ENCODE results near the gene KRTAP12-4.
"Not testable (repeated sequence)": the region's sequence is repeated elsewhere in the genome, so short reads cannot be mapped to it uniquely, and the experiment has no call there.

KRTAP12-4 gene

DNA sequence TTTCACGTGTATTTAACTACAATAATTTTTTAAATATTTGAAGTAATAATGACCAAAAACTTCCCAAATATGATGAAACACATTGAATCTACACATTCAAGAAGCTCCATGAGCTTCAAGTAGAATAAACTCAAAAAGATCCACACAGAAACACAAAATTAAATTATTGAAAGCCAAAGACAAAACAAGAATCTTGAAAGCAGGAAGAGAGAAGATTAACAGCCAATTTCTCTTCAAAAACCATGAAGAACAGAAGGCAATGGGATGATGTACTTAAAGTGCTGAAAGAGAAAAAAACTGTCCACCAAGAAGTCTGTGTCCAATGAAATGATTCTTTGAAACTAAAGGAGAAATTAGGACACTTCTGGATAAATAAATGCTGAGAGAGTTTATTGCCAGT is 22.4 kb downstream of the KRTAP12-4 start:
- DNase-seq (ENCODE audit: low spot score) = no peak

DNA sequence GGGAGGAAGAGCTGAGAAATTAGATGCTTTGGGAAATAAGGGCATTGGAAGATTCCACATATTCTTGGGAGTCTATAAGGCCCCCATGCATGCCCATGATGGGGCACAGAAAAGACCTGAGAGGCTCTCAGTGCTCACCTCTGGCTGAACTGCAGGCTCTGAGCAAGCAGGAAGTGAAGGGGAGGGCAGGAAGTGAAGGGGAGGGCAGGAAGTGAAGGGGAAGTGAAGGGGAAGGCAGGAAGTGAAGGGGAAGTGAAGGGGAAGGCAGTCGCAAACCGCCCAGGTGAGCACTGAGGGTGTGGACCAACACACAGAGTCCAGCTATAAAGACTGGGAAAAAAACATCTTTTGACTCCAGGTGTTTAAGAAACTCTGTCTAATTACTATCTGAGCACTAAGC is 24.0 kb downstream of the KRTAP12-4 start:
- DNase-seq (ENCODE audit: low spot score) = peak; percentile 7

DNA sequence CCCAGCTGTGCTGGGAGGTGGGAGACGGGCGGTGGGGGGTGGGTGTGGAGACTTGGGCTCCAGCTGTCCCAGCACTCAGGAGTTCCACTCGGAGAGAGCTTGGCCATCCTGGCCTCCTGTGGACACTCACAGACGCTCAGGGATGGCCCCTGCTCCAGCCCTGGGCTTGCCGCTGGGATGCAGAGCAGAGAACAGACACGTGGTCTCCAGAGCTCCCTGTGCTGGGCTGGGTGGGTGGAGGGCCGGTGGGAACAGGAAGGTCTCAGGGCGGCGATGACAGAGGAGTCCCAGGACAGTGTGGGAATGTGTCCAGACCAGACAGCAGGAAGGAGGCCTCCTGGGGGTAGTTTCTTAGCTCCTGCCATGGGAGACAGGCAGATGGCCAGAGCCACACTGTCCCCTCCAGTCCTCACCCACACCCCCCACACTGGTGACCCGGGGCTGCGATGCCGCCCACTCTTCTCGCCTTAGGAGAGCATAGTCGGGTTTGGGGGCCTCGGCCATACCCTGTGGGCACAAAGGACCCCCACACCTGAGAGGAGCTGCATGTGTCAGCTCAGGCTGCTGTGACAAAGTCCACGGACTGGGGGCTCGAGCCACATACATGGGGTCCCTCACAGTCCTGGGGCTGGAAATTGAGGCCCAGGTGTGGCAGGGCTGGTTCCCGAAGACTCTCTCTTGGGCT is 25.6 kb downstream of the KRTAP12-4 start:
- peak; percentile 36 for DNase-seq (ENCODE audit: low spot score)

- DNase-seq (ENCODE audit: low spot score) = peak; percentile 48
Measured at GRCh38 chr21:44627831-44628233, 26.6 kb downstream of the KRTAP12-4 start.

DNA sequence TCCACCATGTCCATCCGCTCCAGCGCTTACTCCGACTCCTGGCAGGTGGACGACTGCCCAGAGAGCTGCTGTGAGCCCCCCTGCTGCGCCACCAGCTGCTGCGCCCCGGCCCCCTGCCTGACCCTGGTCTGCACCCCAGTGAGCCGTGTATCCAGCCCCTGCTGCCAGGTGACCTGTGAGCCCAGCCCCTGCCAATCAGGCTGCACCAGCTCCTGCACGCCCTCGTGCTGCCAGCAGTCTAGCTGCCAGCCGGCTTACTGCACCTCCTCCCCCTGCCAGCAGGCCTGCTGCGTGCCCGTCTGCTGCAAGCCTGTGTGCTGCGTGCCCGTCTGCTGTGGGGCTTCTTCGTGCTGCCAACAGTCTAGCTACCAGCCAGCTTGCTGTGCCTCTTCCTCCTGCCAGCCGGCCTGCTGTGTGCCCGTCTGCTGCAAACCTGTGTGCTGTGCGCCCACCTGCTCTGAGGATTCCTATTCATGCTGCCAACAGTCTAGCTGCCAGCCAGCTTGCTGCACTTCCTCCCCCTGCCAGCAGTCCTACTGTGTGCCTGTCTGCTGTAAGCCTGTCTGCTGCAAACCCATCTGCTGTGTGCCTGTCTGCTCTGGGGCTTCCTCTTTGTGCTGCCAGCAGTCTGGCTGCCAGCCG is 27.2 kb downstream of the KRTAP12-4 start:
- not testable (repeated sequence) for DNase-seq (ENCODE audit: low spot score)

GRCh38 chr21:44626673-44627143 is 27.8 kb downstream of the KRTAP12-4 start, which contains the start of gene KRTAP10-9:
Gene KRTAP10-9, plus strand, starts transcription at chr21:44627093. Its CDS starts 79 bp downstream, at chr21:44627172.
- DNase-seq (ENCODE audit: low spot score) = no peak

GRCh38 chr21:44626262-44626661 is 28.2 kb downstream of the KRTAP12-4 start:
- no peak for DNase-seq (ENCODE audit: low spot score)

DNA sequence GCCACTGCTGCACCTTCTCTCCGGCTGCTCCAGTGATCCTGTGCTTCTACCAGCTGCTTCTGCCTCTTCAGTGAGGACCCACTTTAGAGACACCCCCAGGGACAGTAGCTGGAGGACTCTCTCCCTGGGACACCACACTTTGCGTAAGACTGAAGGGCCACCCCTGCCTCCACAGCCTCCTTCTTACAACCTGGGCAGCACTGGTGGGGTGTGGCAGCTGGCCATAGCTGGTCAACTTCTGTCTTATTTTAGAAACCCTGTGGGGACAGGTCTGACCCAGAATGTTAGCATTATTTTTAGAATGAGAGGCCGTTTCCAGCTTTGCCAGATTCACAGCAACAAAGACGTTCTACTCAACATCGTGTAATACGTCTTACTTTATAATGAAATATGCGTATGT is 28.7 kb downstream of the KRTAP12-4 start:
- DNase-seq (ENCODE audit: low spot score) = no peak

DNA sequence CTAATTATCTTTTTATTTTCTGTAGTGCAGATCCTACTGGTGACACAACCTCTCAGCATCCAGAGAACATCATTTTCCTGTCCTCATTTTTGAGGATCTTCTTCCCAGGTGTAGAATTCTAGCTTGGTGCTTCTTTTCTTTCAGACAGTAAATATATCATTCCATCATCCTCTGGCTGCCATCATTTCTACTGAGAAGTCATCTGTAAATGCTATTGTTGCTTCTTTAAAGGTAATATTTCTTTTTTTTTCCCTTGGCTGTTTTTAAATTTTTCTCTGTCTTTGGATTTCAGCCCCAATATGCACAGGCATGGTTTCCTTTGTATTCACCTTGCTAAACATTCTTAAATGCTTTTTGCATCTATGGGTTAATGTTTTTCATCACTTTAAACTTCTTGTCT is 30.9 kb downstream of the KRTAP12-4 start:
- DNase-seq (ENCODE audit: low spot score) = no peak

DNA sequence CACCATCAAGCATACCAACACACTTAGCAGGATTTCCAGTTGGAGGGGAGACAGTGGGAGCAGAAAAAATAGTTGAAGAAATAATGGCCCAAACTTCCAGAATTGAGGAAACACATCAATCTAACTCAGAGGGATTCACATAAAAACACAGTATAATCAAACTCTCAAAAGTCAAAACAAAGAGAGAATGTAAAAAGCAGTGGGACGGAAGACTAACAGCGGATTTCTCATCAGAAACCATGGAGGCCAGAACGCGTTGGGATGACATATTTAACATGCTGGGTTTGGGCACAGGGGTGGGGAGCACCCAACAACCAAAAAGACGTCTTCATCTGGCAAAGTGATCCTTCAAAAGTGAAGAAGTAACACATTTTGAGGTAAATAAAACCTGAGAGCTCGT is 34.6 kb downstream of the KRTAP12-4 start:
- DNase-seq (ENCODE audit: low spot score) = no peak

DNA sequence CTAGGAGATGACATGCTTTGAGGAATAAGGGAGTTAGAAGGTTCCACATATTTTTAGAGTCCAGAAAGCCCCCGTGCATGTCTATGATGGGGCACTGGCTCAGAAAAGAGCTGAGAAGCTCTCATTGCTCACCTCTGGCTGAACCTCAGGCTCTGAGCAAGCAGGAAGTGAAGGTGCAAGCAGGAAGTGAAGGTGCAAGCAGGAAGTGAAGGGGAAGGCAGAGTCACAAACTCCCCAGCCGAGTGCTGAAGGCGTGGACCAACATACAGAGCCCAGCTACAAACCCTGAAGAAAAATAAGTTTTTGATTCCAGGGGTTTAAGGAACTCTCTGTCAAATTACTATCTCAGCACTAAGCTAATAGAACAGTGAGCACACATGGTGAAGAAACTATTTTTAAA is 35.5 kb downstream of the KRTAP12-4 start:
- DNase-seq (ENCODE audit: low spot score) = no peak

GRCh38 chr21:44618504-44618903 is 36.0 kb downstream of the KRTAP12-4 start:
- no peak for DNase-seq (ENCODE audit: low spot score)

DNA sequence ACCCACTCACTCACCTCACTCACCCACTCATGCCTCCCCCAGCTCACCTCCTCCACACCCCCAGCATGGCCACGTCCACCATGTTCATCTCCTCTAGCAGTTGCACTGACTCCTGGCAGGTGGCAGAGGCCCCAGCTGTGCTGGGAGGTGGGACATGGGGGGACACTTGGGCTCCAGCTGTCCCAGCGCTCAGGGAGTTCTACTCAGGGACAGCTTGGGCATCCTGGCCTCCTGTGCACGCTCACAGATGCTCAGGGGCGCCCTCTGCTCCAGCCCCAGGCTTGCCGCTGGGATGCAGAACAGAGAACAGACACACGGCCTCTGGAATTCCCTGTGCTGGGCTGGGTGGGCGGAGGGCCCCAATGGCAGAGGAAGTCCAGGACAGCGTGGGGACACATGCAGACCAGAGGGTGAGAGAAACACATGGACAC is 37.4 kb downstream of the KRTAP12-4 start:
- DNase-seq (ENCODE audit: low spot score) = peak; percentile 50

DNA sequence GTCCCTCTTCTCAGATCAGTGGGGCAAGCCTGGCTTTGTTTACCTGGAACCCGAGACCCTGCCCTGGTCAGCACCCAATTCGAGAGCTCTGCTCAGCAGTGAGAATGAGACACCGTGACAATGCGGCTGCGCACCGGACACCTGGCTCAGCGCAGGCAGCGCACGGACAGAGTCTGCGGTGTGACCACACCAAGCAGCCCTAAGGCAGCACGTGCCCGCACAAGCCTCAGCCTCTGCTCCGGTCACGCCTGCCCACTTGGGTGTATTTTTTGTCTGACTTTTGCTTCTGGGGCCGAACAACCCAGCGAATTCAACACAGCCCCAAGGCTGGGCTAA is 37.9 kb downstream of the KRTAP12-4 start:
- DNase-seq (ENCODE audit: low spot score) = no peak

DNA sequence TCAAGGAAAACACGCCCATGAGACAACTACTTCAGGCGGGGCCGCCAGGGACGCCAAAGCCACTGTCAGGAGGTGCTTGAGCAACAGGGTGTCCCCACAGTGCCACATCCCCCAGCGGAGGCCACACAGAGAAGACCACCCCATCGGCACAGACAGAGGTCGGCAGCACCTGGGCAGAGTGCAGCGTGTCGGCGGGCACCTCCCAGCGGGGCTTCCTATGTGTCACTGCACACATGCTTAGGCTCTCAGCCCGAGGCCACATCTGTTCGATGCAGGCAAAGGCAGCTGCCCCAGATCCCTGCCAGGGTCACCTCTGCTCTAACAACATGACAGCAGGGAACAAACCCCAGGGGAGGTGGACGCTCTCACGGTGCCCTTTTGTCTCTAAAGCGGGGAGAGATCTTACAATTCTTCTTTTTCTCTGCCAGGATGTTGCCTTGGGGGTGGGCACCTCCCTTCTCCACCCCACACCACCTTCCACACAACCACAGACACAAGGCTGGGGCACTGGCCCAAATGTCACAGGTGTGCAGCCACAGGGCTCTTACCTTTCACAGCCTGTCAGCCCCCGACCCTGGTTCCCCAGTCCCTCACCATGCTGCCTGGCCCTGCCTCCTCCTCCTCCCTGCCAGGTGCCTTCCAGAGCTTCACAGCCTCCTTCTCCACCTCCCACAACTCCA is 38.4 kb downstream of the KRTAP12-4 start:
- no peak for DNase-seq (ENCODE audit: low spot score)

DNA sequence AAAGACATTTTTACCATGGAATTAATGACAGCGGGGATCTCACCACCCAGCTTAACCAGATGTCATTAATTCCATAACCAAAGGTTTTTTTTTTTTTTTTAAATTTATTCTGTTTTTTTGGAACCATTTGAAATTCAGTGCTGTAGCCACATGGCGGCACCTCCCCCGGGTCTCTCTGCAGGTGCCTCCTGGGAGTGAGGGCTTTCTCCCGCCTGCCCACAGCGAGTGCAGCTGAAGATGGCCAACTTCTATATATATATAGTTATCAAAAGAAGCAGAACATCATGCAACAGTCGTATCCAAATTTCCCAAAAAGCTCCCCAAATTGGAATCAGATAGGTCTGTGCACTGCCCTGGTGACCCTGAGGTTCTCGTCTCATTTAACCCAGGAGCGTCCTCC is 39.0 kb downstream of the KRTAP12-4 start:
- DNase-seq (ENCODE audit: low spot score) = no peak

DNA sequence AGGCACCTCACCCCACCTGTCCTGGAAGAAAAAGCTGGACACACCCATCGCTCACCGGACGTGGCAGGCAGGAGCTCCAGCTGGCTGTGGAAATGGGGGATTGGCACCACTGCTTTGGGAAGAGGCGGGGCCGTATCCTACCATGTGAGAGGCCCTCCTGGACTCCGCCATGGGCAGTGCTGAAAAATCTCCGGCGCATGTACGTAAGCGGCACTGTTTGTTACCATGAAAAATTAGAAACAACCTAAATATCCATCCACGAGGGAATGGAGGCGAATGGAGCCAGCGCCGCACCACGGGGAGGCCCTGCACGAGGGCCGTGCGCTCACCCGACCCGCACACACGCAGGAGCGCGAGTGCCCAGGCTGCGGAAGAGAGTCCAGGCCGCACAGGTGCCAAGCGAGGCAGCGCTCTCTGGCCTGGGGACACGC is 39.5 kb downstream of the KRTAP12-4 start:
- DNase-seq (ENCODE audit: low spot score) = no peak

DNA sequence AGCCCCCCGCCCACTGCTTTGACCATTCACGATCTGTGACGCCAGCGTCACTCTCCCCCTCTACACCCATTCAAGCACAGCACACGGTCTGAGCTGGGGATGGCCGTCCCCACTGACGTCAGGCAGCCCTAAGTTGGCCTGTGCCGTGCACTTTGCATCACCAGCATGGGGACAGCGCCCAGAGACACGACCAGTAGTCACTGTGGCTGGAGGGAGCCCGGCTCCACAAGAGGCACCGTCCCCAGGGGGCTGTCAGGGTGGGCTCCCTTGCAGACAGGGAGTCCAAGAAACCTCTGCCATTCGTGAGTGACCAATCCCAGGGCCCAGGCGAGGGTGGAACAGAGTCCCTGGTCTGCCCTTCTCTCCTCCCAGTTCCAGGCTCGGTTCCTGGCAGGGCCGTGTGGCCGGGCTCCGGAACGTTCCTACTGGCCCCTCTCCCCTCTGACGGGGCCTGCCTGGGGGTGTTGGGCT is 40.3 kb downstream of the KRTAP12-4 start:
- DNase-seq (ENCODE audit: low spot score) = no peak

DNA sequence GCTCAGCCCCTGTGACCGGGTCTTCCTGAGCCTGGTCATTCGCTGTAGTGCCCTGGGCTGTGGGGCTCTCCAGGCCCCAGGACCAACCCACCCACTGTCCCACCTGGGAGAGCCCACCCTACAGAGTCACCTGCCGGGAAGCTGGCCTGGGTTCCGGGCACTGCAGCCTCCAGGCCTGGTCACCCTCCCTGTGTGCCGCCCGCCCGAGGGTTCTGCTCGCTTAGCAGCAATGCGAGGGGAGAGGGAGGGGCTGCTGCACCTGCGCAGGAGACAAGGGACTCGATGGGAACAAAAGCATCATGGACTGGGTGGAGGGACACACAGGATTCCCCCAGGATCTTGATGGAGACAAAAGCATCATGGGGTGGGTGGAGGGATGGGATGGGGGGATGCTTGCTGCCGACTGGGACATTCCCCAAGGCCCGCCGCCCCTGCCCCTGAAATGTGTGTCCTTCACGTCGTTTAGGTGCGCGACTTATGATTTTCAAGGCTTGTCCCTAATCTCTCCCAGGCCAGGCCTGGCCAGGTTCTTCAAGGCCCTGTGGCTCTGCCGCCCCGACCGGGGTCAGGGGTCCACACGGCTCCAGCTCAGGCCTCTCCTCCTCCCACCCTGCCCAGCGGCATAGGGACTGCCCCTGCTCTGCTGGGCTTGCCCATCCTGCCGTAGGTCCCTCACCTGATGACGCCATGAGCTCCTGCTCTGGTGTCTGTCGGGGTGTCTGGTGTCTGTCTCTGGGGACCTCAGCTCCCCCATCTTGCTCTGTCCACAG is 40.9 kb downstream of the KRTAP12-4 start:
- DNase-seq (ENCODE audit: low spot score) = no peak

DNA sequence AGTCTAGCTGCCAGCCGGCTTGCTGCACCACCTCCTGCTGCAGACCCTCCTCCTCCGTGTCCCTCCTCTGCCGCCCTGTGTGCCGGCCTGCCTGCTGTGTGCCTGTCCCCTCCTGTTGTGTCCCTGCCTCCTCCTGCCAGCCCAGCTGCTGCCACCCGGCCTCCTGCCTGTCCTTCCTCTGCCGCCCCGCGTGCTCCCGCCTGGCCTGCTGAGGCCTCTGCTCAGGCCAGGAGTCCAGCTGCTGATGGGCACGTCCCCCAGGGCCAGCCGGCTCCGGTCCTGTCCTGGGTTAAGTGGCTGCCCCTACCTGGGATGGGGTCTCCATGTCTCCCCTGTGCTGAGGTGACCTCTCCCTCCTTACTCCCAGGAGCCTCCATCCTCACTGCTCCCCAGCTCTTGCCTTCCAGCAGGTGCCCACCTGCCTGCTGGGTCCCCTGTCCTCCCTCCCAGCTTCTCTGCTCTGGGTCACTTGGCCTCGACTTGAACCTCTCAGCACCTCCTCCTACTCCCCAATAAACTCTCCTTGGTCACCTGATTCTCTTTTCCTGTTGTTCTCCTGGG is 41.7 kb downstream of the KRTAP12-4 start:
- DNase-seq (ENCODE audit: low spot score) = no peak

GRCh38 chr21:44612029-44612486 is 42.4 kb downstream of the KRTAP12-4 start, which contains the start of gene KRTAP10-8:
Gene KRTAP10-8, plus strand, starts transcription at chr21:44612079. Its CDS starts 22 bp downstream, at chr21:44612101.
- no peak for DNase-seq (ENCODE audit: low spot score)

- DNase-seq (ENCODE audit: low spot score) = no peak
Measured at GRCh38 chr21:44611551-44611950, 42.9 kb downstream of the KRTAP12-4 start.
